ENCODE results near the gene DIAPH3.

Gene DIAPH3

DNA sequence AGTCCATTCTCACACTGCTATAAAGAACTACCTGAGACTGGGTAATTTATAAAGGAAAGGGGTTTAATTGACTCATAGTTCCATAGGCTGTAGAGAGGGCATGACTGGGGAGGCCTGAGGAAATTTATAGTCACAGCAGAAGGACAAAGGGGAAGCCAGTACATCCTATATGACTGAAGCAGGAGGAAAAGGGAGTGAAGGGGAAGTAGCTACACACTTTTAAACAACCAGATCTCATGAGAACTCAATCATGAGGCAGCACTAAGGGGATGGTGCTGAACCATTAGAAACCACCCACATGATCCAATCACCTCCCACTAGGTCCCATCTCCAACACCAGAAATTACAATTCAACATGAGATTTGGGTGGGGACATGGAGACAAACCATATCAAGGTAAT, 209.1 kb downstream of the DIAPH3 start:
- DNase-seq: no peak

DNA sequence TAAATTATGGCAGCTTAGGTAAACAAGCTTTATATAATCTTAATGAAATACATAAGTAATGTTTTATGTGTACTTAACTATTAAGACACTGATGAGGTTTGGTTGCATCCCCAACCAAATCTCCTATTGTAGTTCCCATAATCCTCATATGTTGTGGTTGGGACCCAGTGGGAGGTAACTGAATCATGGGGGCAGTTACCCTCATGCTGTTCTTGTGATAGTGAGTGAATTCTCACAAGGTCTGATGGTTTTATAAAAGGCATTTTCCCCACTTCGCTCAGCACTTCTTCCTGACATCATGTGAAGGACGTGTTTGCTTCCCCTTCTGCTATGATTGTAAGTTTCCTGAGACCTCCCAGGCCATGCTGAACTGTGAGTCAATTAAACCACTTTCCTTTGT, 212.7 kb downstream of the DIAPH3 start:
- no peak for DNase-seq

DNA sequence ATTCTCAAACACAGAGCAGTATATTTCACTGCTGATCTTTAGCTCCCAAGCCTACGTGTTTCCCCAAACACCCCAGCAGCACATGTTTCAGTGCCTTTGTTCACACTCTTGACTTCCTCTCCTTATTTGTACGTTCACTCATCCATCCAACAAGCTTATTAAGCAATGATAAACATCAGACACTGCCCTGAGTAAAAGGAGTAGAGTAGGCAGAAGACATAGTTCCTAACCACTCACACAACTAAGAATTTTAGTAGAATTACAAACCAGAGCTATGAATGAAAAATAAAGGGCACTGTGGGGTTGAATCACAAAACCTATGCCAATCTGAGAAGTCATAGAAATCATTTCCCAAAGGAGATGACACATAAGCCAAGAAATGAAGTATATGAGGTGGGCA, 213.5 kb downstream of the DIAPH3 start:
- DNase-seq: no peak

DNA sequence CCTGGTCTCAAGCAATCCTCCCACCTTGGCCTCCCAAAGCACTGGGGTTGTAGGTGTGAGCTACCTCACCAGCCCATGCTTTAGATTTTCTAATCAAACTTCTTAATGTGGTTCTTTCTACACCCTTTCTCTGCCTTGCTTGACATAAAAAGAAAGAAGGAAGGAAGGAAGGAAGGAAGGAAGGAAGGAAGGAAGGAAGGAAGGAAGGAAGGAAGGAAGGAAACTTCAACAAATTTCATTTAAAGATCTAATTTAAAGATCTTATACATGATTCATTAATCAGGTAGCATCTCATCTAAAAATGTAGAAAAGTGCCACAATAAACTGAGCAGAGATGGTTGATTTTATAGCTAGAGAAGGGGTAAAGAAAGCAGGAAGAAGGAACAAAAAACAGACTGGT, 215.0 kb downstream of the DIAPH3 start:
- no peak for DNase-seq

DNA sequence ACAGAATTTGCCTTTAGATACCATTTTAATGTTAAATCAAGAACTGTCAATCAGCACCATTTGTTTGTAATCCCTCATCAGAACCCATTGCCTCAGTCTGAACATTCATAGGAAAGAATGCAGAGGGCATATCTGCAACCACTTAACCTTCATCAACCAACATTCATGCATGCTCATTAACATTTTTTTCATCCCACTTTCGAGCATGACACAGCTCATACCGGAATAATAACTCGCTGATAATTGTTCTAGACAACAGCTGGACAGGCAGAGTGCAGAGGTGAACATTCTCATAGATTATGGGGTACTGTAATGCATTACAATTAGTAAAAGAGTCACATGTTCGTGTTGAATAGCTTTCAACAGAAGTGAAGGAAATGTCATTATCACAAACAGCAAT, 216.8 kb downstream of the DIAPH3 start:
- peak; percentile 40 for DNase-seq

DNA sequence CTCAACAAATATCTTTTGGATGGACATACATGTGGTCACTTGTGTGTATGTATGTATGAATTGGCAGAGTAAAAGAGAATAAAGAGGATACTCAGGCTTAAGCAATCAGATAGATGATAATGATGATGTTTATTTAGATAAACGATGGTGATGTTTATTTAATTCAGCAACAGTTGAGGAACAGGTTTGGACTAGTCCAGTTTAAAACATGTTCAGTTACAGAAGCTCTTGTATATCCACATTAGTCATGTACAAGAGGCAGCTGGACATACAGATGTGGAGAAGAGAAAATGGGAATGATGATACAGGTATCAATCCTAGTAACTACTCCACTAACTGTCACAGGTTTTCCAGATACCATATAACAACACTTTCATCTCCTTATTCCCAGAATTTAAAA, 232.1 kb downstream of the DIAPH3 start:
- no peak for DNase-seq

DNA sequence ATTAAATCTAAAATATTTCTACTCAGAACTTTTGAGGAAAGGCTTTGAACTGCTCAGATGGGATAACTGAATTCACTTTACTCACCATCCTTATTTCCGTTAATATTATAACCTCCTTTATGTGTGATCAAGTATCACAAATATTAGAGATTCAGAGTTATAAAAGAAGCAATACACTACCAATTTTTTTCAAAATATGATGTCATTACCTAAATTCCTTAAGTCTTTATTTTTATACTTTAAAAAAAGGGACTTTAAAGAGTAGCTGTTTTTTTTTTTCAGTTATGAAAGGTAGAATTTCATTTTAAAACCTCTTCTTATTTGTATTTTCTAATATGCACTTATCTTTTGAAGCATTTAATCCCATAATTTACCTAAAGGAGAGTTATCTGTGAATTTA, 239.5 kb downstream of the DIAPH3 start:
- no peak for DNase-seq

DNA sequence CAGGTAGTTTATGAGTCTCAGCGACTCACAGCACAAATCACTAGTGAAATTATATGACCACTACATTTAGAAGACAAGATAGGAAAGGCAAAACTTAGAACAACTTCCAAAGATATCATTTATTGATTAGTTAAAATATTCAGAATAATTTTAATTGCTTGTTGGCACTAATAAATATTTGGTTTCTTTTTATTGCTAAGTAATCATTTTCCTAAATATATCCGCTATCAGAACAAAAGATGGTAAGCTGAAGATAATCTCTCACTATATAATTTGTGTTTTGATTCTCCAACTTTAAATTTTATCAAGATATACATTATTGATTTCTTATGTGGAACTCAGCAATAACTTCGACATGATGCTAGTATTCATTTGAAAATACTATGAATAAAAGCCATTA, 248.5 kb downstream of the DIAPH3 start:
- no peak for DNase-seq

DNA sequence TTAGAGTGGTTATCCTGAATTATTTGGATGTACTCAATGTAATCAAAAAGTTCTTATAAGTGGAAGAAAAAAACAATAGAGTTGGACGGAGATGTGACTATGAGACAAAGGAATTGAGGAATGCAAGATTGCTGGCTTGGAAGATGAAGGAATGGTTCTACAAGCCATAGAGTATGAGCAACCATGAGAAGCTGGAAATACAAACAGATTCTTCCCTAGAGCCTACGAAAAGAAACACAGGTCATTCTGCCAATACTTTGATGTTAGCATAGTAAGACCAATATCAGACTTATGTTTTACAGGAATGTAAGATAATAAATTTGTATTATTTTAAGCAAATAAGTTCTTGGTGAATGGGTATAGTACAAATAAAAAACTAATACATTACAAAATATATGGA, 249.2 kb downstream of the DIAPH3 start:
- DNase-seq: peak; percentile 35

DNA sequence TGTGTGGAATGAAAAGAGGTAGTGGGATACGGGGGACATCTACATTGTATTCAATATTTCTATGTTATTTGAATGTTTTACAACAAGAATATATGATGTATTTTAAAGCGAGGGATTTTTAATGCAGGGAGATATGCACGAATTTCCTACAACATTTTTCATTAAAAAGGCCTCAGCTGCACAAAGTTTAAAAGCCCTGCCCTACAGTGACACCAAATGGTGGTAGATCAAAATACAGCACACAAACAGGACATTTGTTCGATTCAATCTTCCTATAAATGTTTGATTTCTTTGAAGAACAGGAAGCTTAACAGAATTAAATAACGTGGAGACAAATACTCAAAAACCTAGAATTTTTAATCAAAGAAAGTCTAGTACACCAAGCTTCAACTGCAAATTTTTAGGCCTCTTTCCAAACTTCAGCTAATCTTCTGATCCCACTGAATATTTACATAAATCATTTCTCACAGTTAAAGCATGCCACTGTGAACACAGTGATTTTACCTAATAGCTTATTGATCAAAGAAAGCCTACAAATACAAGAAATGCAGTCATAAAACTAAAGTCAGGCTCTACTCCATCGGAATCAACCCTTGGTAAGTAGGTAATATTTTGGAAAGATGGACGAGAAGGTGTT, 257.2 kb downstream of the DIAPH3 start:
- DNase-seq: peak; percentile 35

DNA sequence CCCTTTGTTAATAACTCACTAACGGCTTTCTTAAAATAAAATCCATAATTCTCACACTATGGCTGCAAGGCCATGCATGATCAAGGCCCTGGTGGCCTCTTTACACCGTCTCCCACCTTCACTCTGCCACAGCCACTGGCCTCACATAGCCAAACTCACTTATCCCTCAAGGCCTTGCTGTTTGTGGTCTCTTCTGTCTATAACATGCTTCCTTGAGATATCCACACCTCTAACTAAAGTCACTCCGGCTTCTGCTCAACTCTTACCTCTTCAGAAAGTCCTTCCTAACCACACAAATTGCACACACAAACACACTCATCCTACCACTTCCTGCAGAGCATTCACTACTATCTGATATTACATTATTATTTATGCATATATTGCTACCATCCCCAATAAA, 262.5 kb downstream of the DIAPH3 start:
- no peak for DNase-seq

DNA sequence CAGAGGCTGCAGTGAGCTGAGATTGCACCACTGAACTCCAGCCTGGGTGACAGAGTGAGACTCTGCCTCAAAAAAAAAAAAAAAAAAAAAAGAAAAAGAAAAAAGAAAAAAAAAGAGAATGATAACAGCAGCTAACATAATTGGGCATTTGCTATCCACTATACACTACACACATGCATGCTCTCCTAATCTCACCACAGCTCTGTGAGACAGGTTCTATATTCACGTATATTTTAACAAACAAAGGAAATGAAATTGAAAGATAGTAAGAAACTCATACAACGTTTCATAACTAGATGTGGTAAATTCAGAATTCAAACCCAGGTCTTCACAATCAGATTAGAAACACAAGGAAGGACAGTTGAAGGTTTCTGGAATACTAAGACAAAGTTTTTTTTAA, 265.7 kb downstream of the DIAPH3 start:
- no peak for DNase-seq

DNA sequence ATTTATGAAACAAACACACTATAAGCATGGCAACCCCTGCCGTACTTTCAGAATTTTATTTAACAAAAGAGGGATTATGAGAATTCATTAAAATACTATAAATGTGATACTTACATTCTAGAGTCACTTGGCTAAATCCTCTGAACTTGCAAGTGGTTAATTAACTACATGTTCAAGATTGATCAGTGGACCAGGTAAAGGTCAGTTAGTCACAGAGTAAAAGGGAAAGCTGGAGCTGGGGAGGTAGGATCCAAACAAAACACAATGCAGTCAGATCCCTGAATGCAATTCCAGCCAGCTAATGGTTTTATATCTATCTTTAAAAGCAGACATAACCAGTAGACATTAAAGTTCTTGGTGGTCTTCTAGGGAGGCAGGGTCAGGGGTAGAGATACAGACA, 270.5 kb downstream of the DIAPH3 start:
- DNase-seq: no peak

DNA sequence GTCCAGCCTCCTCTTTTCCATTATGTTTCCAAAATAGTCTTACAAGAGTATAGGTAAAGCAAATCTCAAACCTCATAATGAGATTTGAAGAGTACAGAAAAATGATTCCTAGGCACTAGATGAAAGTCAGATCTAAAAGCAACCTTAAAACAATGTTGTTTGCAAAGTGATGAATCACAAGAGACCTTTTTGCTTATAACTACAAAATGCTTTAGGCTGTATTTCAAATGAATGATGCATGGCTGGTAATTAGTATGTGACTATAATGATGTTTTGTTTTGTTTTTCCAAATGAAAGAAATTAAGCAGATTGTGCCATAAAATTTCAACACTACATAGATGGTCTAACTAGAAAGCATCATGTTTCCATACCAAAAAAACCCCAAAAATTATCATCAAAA, 272.7 kb downstream of the DIAPH3 start:
- no peak for DNase-seq

DNA sequence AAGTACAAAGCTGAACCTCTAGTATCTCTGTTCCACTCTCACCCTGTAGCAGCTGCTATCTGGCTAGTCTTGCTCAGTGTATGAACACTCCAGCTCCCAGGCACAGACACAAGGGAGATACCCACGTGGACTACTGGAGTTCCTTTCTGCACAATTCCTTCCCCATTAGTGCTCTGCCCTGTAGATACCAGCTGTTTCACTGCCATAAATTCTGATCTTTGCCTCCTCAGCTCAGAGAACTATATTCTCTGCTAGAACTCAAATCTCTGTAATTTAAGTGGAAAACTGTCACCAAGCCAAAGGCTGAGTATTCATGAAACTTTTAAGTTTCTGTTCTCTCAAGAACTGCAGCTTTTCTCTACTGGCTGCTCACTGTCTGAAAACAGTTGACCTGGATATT, 273.7 kb downstream of the DIAPH3 start:
- DNase-seq: no peak

DNA sequence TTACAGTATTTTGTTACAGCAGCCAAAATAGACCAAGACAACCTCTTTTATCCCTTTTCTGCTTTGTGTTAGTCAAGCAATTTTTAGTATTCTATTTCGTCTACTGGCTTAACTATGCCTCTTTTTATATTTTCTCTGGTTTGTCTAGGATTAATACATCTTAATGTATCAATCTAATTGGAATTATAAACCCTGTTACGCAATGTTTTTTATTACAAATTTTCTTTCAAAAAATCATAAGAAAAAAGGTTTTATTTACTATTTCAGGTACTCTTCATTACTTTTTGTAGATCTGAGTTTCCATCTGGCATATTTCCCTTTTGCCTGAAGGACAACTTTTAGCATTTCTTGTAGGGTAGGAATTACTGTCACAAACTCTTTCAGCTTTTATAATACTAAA, 275.3 kb downstream of the DIAPH3 start:
- DNase-seq: no peak

DNA sequence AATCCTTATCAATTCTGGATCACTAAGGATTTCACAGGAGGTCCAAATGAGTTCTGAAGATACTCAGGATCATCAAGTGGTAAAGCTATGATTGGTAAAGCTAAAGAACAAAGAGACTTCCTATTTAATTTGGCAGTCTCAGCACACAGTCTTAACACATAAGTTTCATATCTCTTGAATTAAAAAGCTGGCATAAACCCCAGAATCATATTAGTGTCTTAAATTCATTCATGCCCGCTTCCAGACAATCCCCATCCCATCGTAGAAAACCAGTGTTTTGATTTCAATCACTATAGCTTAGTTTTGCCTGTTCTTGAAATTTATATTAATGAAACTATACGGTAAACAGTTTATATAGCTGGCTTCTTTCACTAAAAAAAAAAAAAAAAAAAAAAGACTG, 278.7 kb downstream of the DIAPH3 start:
- DNase-seq: no peak

DNA sequence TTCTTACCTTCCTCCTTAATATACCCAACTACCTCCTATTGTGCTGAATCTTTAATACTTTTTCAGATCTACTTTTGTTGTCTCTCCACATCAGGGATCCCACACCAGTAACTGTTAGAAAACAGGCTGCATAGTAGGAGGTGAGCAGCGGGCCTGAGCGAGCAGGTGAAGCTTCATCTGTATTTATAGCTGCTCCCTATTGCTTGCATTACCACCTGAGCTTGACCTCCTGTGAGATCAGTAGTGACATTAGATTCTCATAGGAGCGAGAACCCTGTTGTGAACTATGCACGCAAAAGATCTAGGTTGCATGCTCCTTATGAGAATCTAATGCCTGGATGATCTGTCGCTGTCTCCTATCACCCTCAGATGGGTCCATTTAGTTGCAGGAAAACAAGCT, 279.8 kb downstream of the DIAPH3 start:
- no peak for DNase-seq

DNA sequence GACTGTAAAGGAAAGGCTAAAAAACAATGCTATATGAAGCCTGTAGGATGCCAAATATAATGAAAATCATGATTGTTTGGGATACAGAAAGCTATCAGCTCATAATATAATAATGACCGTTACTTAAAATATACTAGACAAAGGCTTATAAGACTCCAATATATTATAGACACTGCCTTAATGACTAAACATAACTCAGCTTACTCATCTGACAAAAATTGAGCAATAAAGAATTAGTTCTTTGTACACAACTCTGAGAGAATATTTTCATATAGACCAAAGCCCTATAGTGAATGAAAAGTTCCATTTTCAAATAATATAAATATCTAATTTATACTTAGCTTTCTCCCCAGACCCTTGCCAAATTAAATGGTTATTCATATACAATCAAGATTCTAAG, 283.3 kb downstream of the DIAPH3 start:
- DNase-seq: peak; percentile 25

DNA sequence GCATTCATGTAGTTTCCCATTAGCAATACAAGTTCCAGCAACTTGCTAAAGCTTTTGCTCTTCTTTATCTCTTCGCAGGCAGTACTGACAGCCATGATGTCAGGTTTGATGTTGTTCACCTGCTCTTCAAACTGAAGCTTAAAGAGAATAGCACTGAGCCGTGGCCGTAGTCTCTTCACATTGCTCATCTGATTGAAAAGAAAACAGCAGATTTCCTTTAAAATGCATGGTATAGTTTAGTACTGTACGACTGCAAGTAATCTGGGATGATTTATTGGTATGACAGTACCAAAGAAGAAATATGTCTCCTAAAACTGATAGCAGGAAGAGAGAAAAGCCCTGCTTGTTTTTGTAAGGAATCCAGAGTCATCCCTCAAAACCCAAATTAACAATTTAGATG, 284.4 kb downstream of the DIAPH3 start:
- no peak for DNase-seq

DNA sequence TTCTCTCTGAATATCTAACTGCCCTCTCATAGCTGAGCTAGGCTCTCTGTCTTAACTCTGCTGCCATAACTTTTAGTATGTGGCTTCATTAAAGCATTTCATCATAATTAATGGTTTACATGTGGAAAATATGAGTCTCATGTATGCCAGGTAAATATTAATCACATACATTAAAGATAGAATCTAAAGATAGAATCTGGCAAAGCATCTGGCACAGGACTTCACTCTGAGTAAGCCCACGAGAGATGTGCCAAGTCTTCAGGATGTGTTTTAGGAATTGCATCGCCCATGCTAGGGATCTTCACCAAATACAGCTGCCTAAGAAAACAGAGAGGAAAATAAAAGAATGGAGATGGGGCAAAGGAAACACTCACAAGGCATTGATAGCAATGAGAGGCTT, 285.8 kb downstream of the DIAPH3 start:
- peak; percentile 21 for DNase-seq

DNA sequence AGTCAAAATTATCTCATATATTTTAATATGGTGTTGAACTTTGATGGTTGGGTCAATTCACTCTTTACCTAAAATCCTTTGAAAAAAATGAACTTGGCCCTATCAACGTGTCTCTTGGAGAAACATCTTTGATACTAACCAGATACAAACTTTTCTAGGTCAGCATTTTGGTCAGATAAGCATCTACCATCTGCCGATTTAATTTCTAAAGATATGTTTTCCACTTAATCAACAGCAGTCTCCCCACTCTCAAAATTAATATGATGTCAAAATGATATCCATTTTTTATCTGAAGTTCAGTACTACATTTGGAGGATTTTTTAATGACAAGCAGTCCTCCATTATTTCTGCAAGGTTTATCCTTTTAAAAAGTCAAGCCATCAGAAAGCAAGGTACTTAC, 288.8 kb downstream of the DIAPH3 start:
- no peak for DNase-seq

DNA sequence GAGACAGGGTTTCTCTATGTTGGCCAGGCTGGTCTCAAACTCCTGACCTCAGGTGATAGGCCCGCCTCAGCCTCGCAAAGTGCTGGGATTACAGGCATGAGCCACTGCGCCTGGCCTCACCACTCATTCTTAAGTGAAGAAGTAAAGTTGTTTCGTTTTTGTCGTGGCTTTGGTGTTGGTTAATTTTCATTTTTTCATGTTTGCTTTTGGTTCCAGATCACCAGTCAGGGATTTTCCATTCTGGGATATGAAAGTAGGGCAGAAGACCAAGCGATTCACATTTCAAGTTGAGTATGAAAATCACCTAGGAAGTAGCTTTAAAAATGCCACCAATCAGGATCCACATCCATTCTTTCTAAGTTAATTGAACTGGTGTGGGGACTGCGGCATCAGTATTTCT, 289.9 kb downstream of the DIAPH3 start:
- DNase-seq: no peak

DNA sequence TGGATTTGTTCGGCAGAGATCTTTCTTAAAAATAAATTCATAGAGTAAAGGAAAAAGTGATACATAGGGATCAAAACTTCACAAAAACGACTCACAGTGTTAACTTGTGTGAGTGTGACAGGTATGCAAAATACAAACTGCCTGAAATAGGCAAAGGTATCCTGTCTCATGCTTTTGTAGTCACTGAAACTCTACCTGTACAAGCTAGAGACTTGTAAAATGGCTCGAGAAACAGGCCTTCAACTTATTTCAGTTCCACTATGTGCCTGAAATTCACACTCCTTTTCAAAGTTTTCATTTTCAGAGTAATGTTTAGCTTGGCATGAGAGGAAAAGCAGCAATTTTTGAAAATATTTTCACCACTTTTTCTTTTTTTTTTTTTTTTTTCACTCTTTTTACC, 290.4 kb downstream of the DIAPH3 start:
- DNase-seq: no peak

DNA sequence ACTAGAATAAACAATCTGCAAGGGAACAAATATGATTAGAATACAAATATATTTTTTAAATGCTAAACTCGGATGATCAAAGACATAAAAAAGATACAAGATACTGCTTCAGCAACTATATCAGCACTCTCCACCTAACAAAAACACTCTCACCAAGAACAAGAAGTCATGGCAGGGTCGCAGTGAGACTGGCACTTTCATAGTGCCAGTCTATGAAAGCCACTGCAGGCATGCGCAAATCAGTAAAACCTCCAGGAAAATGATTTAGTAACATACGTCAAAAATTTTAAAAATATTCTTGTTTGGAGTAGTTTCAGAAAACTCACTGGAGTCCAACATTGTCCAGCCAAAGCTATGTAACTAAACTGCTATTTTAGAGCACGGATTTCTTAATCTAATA, 295.9 kb downstream of the DIAPH3 start:
- DNase-seq: no peak

DNA sequence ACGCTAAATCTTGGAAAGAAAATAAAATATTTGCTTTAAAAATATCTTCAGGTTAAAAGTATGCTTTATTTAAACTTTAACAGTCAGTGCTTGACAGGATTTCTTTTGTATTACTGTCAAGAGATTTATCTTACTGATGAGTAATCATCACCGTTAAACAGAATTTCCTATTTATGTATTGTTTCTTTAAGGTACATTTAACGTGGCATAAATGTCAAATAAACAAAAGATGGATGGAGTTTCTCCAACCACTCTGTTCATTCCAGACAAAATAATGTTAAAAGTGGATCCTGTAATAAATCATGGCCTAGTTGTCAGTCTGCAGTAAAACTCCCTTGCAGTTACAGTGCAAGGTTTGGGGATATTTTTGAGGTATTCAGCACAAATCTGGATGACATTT, 298.3 kb downstream of the DIAPH3 start:
- DNase-seq: no peak
